Type B pancreatic cell (in vitro differentiated cells): ENCODE results near the gene SLC44A5. TPM values are rescaled to one million over a fixed set of nuclear protein-coding genes. Genes with fewer than 3 reads are reported as not detected.

Experiments
- DNase-seq: peaks from one replicate; pipeline ENCODE4 v3.0.0; 2021; ENCODE audit warnings: mixed read lengths; ENCODE audit not compliant: unreplicated experiment; ENCODE audit errors: extremely low spot score
- H3K27ac Mint-ChIP-seq: 2 replicates; pipeline ENCODE4 v1.8.0; 2021; ENCODE audit warnings: mild to moderate bottlenecking, mixed read lengths
- H3K27me3 Mint-ChIP-seq: 2 replicates; pipeline ENCODE4 v1.8.0; 2021; ENCODE audit warnings: mixed read lengths
- H3K36me3 Mint-ChIP-seq: 2 replicates; pipeline ENCODE4 v1.8.0; 2021; ENCODE audit warnings: mixed read lengths
- H3K4me1 Mint-ChIP-seq: one replicate; pipeline ENCODE4 v1.8.0; 2021; ENCODE audit warnings: mixed read lengths; ENCODE audit not compliant: unreplicated experiment
- H3K4me3 Mint-ChIP-seq: 2 replicates; pipeline ENCODE4 v1.8.0; 2021; ENCODE audit warnings: mild to moderate bottlenecking, mixed read lengths
- H3K9me3 Mint-ChIP-seq: 2 replicates; pipeline ENCODE4 v1.8.0; 2021; ENCODE audit warnings: mixed read lengths
- total RNA-seq: library from RNA; stranded (reverse); gene quantifications from 2 replicates; pipeline ENCODE4 v1.2.1, GENCODE V29; 2021; ENCODE audit warnings: low replicate concordance
- TF ChIP-seq, protein P1 (sequence below): fragments of 200-600 bp; sonication (generic); conservative IDR thresholded peaks from 2 replicates; pipeline ENCODE4 v1.5.0; 2021; ENCODE audit warnings: antibody characterized with exemption, mild to moderate bottlenecking

SLC44A5 gene
- total RNA-seq, 1 donor from 2014 or later = 2.4 TPM

- TF ChIP-seq, protein P1, sequence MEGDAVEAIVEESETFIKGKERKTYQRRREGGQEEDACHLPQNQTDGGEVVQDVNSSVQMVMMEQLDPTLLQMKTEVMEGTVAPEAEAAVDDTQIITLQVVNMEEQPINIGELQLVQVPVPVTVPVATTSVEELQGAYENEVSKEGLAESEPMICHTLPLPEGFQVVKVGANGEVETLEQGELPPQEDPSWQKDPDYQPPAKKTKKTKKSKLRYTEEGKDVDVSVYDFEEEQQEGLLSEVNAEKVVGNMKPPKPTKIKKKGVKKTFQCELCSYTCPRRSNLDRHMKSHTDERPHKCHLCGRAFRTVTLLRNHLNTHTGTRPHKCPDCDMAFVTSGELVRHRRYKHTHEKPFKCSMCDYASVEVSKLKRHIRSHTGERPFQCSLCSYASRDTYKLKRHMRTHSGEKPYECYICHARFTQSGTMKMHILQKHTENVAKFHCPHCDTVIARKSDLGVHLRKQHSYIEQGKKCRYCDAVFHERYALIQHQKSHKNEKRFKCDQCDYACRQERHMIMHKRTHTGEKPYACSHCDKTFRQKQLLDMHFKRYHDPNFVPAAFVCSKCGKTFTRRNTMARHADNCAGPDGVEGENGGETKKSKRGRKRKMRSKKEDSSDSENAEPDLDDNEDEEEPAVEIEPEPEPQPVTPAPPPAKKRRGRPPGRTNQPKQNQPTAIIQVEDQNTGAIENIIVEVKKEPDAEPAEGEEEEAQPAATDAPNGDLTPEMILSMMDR = no peak
- no peaks in the 10 kb centered on the region for H3K9me3 Mint-ChIP-seq
- H3K27me3 Mint-ChIP-seq = no peaks in the 10 kb centered on the region
- H3K4me1 Mint-ChIP-seq = peaks cover 4% of the 10 kb centered on the region
- no peak overlapping the region for H3K27ac Mint-ChIP-seq
- DNase-seq = no peak
- H3K36me3 Mint-ChIP-seq = no peaks in the 10 kb centered on the region
- no peak overlapping the region for H3K4me3 Mint-ChIP-seq
Measured at GRCh38 chr1:75342786-75343185, 268.1 kb downstream of the SLC44A5 start.

DNA sequence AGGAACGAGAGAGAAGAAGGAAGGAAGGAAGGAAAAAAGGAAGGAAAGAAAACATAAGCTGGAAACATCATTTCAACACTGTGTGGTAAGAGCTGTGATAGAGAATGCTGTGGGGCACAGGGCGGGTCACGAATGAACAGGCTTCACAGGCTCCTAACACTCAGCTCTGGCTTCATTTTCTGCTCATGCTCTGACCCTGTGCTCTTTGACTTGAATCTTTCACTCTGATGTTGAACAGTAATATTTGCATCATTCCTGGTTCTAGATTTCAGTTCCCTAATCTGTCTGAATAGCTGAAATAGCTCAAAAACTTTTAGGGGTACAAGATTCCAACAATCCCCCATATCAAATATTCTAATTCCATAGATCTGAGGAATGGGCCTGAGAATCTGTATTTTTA lies 269.4 kb downstream of the SLC44A5 start:
- no peak for DNase-seq
- TF ChIP-seq, protein P1 = no peak
- H3K36me3 Mint-ChIP-seq = no peaks in the 10 kb centered on the region
- H3K4me1 Mint-ChIP-seq = peaks cover 4% of the 10 kb centered on the region
- no peak overlapping the region for H3K27ac Mint-ChIP-seq
- no peaks in the 10 kb centered on the region for H3K27me3 Mint-ChIP-seq
- no peak overlapping the region for H3K4me3 Mint-ChIP-seq
- no peaks in the 10 kb centered on the region for H3K9me3 Mint-ChIP-seq

- TF ChIP-seq, protein P1 = no peak
- H3K9me3 Mint-ChIP-seq = no peaks in the 10 kb centered on the region
- no peaks in the 10 kb centered on the region for H3K36me3 Mint-ChIP-seq
- DNase-seq = no peak
- H3K27me3 Mint-ChIP-seq = no peaks in the 10 kb centered on the region
- no peak overlapping the region for H3K27ac Mint-ChIP-seq
- H3K4me3 Mint-ChIP-seq = no peak overlapping the region
- no peaks in the 10 kb centered on the region for H3K4me1 Mint-ChIP-seq
Measured at GRCh38 chr1:75338616-75339483, 272.1 kb downstream of the SLC44A5 start.

DNA sequence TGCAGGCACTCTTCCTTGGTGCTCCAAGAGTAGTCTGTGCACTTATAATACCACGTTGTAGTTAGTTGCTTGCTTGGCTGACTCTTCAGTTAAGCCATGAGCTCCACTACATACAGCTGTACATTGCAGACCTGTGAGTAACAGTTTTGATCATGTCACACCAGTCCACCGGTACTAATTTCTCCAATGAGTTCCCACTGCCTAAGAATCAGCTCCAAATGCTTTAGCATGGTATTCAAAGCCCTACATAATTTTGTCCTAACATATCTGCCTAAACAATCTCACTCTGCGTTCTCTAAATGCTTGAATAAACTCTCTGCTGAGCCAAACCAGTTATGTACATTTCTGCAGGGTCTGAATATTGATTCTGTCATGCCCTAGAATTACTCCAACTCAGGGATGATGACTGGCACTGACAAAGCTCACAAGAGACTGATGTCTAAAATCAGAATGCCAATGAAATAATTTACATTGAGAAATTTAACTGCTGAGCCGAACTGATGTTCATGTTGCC lies 276.0 kb downstream of the SLC44A5 start:
- H3K4me3 Mint-ChIP-seq = no peak overlapping the region
- H3K4me1 Mint-ChIP-seq = no peaks in the 10 kb centered on the region
- TF ChIP-seq, protein P1 = no peak
- no peaks in the 10 kb centered on the region for H3K9me3 Mint-ChIP-seq
- H3K27me3 Mint-ChIP-seq = no peaks in the 10 kb centered on the region
- no peak for DNase-seq
- H3K27ac Mint-ChIP-seq = no peak overlapping the region
- no peaks in the 10 kb centered on the region for H3K36me3 Mint-ChIP-seq

- TF ChIP-seq, protein P1 = no peak
- H3K27me3 Mint-ChIP-seq = no peaks in the 10 kb centered on the region
- no peaks in the 10 kb centered on the region for H3K4me1 Mint-ChIP-seq
- no peak for DNase-seq
- H3K36me3 Mint-ChIP-seq = no peaks in the 10 kb centered on the region
- H3K4me3 Mint-ChIP-seq = no peak overlapping the region
- H3K27ac Mint-ChIP-seq = no peak overlapping the region
- no peaks in the 10 kb centered on the region for H3K9me3 Mint-ChIP-seq
Measured at GRCh38 chr1:75330624-75331023, 280.3 kb downstream of the SLC44A5 start.
